ENCODE data around the gene MSRB1.
"Not testable (repeated sequence)": the region's sequence is repeated elsewhere in the genome, so short reads cannot be mapped to it uniquely, and the experiment has no call there.

The MSRB1 gene

GRCh38 chr16:1960665-1961630 lies 17.9 kb upstream of the MSRB1 start:
- DNase-seq, result no peak

- DNase-seq, result peak; percentile 65
These were observed 16.5 kb upstream of the MSRB1 start, which contains the start of gene NDUFB10 for GRCh38 chr16:1959269-1960039. Gene NDUFB10 (plus strand): TSS chr16:1959538. CDS start chr16:1959625, 87 bp downstream.

- no peak for DNase-seq
These were observed 15.8 kb upstream of the MSRB1 start for GRCh38 chr16:1958715-1959268.

GRCh38 chr16:1958143-1958491 lies 15.1 kb upstream of the MSRB1 start:
- not testable (repeated sequence) for DNase-seq

GRCh38 chr16:1957434-1958142 lies 14.6 kb upstream of the MSRB1 start:
- DNase-seq, result not testable (repeated sequence)

- no peak for DNase-seq
These were observed 10.7 kb upstream of the MSRB1 start for GRCh38 chr16:1953734-1954133.

GRCh38 chr16:1950559-1950958 lies 7.6 kb upstream of the MSRB1 start:
- DNase-seq, result no peak

- DNase-seq, result no peak
These were observed 7.0 kb upstream of the MSRB1 start for GRCh38 chr16:1950047-1950446.

GRCh38 chr16:1949507-1949906 lies 6.5 kb upstream of the MSRB1 start:
- DNase-seq, result no peak

- no peak for DNase-seq
These were observed 4.3 kb upstream of the MSRB1 start for GRCh38 chr16:1947369-1947670.

- DNase-seq, result no peak
These were observed 3.7 kb upstream of the MSRB1 start for GRCh38 chr16:1946495-1947368.

- DNase-seq, result no peak
These were observed 2.8 kb upstream of the MSRB1 start for GRCh38 chr16:1945559-1946391.

- no peak for DNase-seq
These were observed 1.7 kb upstream of the MSRB1 start for GRCh38 chr16:1944612-1945199.

GRCh38 chr16:1942047-1942809 lies 771 bp downstream of the MSRB1 start:
- DNase-seq, result no peak

- DNase-seq, result no peak
These were observed 1.6 kb downstream of the MSRB1 start for GRCh38 chr16:1941162-1942046.

- no peak for DNase-seq
These were observed 2.5 kb downstream of the MSRB1 start for GRCh38 chr16:1940273-1941161.

- DNase-seq, result not testable (repeated sequence)
These were observed 3.2 kb downstream of the MSRB1 start for GRCh38 chr16:1939833-1940232.

- no peak for DNase-seq
These were observed 4.1 kb downstream of the MSRB1 start for GRCh38 chr16:1938910-1939309.
